Ishikawa (cell line): ENCODE measurements around the gene ROBO2.

Experiments
- CEBPB ChIP-seq: IDR thresholded peaks from 2 replicates; pipeline ENCODE4 v1.6.1; 2012
- CREB1 ChIP-seq: IDR thresholded peaks from 2 replicates; pipeline ENCODE4 v1.6.1; 2012; ENCODE audit warnings: low read depth
- EGR1 ChIP-seq: IDR thresholded peaks from 2 replicates; pipeline ENCODE4 v1.6.1; 2012
- EP300 ChIP-seq: IDR thresholded peaks from 2 replicates; pipeline ENCODE4 v1.6.1; 2012; ENCODE audit warnings: borderline replicate concordance
- FOXM1 ChIP-seq: IDR thresholded peaks from 2 replicates; pipeline ENCODE4 v1.6.1; 2012; ENCODE audit warnings: low read depth, borderline replicate concordance
- NFIC ChIP-seq: IDR thresholded peaks from 2 replicates; pipeline ENCODE4 v1.6.1; 2012
- TAF1 ChIP-seq: IDR thresholded peaks from 2 replicates; pipeline ENCODE4 v1.6.1; 2012; ENCODE audit warnings: low read depth, mild to moderate bottlenecking
- TCF12 ChIP-seq: IDR thresholded peaks from 2 replicates; pipeline ENCODE4 v1.6.1; 2012; ENCODE audit warnings: low read depth
- TEAD4 ChIP-seq: IDR thresholded peaks from 2 replicates; pipeline ENCODE4 v1.6.1; 2012
- YY1 ChIP-seq: IDR thresholded peaks from 2 replicates; pipeline ENCODE4 v1.6.1; 2012; ENCODE audit warnings: low read depth
- ZBTB7A ChIP-seq: IDR thresholded peaks from 2 replicates; pipeline ENCODE4 v1.6.1; 2012; ENCODE audit warnings: low read depth
- TF ChIP-seq, protein P1 (sequence below): IDR thresholded peaks from 2 replicates; pipeline ENCODE4 v1.6.1; 2012
- TF ChIP-seq, protein P2 (sequence below): IDR thresholded peaks from 2 replicates; pipeline ENCODE4 v1.6.1; 2012; ENCODE audit warnings: low read depth, mild to moderate bottlenecking

- TF ChIP-seq EP300, result no peak
- no peak for TF ChIP-seq CEBPB
- no peak for TF ChIP-seq ZBTB7A
- TF ChIP-seq FOXM1, result no peak
- no peak for TF ChIP-seq TAF1
- no peak for TF ChIP-seq CREB1
- TF ChIP-seq, protein P1, sequence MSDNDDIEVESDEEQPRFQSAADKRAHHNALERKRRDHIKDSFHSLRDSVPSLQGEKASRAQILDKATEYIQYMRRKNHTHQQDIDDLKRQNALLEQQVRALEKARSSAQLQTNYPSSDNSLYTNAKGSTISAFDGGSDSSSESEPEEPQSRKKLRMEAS, result no peak
- no peak for TF ChIP-seq YY1
- no peak for TF ChIP-seq NFIC
- no peak for TF ChIP-seq TCF12
- no peak for TF ChIP-seq EGR1
- TF ChIP-seq, protein P2, sequence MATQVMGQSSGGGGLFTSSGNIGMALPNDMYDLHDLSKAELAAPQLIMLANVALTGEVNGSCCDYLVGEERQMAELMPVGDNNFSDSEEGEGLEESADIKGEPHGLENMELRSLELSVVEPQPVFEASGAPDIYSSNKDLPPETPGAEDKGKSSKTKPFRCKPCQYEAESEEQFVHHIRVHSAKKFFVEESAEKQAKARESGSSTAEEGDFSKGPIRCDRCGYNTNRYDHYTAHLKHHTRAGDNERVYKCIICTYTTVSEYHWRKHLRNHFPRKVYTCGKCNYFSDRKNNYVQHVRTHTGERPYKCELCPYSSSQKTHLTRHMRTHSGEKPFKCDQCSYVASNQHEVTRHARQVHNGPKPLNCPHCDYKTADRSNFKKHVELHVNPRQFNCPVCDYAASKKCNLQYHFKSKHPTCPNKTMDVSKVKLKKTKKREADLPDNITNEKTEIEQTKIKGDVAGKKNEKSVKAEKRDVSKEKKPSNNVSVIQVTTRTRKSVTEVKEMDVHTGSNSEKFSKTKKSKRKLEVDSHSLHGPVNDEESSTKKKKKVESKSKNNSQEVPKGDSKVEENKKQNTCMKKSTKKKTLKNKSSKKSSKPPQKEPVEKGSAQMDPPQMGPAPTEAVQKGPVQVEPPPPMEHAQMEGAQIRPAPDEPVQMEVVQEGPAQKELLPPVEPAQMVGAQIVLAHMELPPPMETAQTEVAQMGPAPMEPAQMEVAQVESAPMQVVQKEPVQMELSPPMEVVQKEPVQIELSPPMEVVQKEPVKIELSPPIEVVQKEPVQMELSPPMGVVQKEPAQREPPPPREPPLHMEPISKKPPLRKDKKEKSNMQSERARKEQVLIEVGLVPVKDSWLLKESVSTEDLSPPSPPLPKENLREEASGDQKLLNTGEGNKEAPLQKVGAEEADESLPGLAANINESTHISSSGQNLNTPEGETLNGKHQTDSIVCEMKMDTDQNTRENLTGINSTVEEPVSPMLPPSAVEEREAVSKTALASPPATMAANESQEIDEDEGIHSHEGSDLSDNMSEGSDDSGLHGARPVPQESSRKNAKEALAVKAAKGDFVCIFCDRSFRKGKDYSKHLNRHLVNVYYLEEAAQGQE, result no peak
- TF ChIP-seq TEAD4, result no peak
Measured at GRCh38 chr3:77071809-77072208, 31.9 kb downstream of the ROBO2 start.
